Measurements from ENCODE around the gene NFE2L3.
"Not testable (repeated sequence)": the region's sequence is repeated elsewhere in the genome, so short reads cannot be mapped to it uniquely, and the experiment has no call there.

NFE2L3 gene

DNA sequence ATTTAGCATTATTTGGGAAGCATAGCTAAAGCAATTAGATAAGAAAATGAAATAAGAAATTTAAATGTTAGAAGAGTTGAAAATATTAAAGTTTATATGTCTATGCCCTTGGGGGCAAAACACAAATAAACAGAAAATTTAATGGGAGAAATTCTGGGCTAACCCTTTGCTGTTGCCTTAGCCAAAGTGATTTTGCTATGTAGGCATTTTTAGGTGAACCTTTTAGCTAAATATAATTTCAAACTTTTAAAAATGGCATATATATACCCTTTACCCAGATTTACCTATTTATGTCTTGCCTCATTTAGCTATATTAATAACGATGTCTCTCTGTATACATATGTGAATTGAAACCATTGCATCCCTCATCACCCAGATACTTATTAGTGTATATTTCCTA lies 20.1 kb downstream of the NFE2L3 start:
- no peak overlapping the region for H3K9ac ChIP-seq (ENCODE audit: low read depth, low read length)
- no peaks in the 10 kb centered on the region for H4K20me1 ChIP-seq (ENCODE audit: insufficient read depth, low read length)
- no peak overlapping the region for H3K4me3 ChIP-seq (ENCODE audit: low read depth in 1 of 2, low read length in 2 of 2)
- H3K36me3 ChIP-seq (ENCODE audit: insufficient read depth, low read length), result no peaks in the 10 kb centered on the region
- no peak overlapping the region for H3K27ac ChIP-seq (ENCODE audit: low read length)
- TF ChIP-seq EZH2 (IDR thresholded peaks at IDR 0.05; ENCODE audit: borderline replicate concordance, low read depth, low read length, severe bottlenecking), result no peak
- TF ChIP-seq, protein P1, sequence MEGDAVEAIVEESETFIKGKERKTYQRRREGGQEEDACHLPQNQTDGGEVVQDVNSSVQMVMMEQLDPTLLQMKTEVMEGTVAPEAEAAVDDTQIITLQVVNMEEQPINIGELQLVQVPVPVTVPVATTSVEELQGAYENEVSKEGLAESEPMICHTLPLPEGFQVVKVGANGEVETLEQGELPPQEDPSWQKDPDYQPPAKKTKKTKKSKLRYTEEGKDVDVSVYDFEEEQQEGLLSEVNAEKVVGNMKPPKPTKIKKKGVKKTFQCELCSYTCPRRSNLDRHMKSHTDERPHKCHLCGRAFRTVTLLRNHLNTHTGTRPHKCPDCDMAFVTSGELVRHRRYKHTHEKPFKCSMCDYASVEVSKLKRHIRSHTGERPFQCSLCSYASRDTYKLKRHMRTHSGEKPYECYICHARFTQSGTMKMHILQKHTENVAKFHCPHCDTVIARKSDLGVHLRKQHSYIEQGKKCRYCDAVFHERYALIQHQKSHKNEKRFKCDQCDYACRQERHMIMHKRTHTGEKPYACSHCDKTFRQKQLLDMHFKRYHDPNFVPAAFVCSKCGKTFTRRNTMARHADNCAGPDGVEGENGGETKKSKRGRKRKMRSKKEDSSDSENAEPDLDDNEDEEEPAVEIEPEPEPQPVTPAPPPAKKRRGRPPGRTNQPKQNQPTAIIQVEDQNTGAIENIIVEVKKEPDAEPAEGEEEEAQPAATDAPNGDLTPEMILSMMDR (IDR thresholded peaks at IDR 0.05; ENCODE audit: borderline replicate concordance, extremely low read depth, low read length, poor library complexity, severe bottlenecking), result no peak
- H2AFZ ChIP-seq (ENCODE audit: low read depth, low read length), result no peak overlapping the region
- no peaks in the 10 kb centered on the region for H3K4me1 ChIP-seq (ENCODE audit: insufficient read depth, low read length)
- no peak overlapping the region for H3K4me2 ChIP-seq (ENCODE audit: insufficient read depth, low read length)
- ATAC-seq (ENCODE audit: insufficient read depth, low read depth) (no peak), DNase-seq (no peak)
- no peaks in the 10 kb centered on the region for H3K27me3 ChIP-seq (ENCODE audit: insufficient read depth, low read length, poor library complexity)
- no peaks in the 10 kb centered on the region for H3K9me3 ChIP-seq (ENCODE audit: insufficient read depth, low read length, severe bottlenecking)
- H3K79me2 ChIP-seq (ENCODE audit: insufficient read depth, low read length), result no peaks in the 10 kb centered on the region

DNA sequence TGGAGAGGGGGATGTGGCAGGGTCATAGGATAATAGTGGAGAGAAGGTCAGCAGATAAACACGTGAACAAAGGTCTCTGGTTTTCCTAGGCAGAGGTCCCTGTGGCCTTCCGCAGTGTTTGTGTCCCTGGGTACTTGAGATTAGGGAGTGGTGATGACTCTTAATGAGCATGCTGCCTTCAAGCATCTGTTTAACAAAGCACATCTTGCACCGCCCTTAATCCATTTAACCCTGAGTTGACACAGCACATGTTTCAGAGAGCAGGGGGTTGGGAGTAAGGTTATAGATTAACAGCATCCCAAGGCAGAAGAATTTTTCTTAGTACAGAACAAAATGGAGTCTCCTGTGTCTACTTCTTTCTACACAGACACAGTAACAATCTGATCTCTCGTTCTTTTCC lies 23.9 kb downstream of the NFE2L3 start:
- not testable (repeated sequence) for ATAC-seq (ENCODE audit: insufficient read depth, low read depth); H3K27ac ChIP-seq (ENCODE audit: low read length); H3K27me3 ChIP-seq (ENCODE audit: insufficient read depth, low read length, poor library complexity); H3K4me2 ChIP-seq (ENCODE audit: insufficient read depth, low read length); H4K20me1 ChIP-seq (ENCODE audit: insufficient read depth, low read length); H3K4me1 ChIP-seq (ENCODE audit: insufficient read depth, low read length); H3K9ac ChIP-seq (ENCODE audit: low read depth, low read length); H3K9me3 ChIP-seq (ENCODE audit: insufficient read depth, low read length, severe bottlenecking); H2AFZ ChIP-seq (ENCODE audit: low read depth, low read length); DNase-seq; H3K4me3 ChIP-seq (ENCODE audit: low read depth in 1 of 2, low read length in 2 of 2); H3K79me2 ChIP-seq (ENCODE audit: insufficient read depth, low read length); H3K36me3 ChIP-seq (ENCODE audit: insufficient read depth, low read length)

DNA sequence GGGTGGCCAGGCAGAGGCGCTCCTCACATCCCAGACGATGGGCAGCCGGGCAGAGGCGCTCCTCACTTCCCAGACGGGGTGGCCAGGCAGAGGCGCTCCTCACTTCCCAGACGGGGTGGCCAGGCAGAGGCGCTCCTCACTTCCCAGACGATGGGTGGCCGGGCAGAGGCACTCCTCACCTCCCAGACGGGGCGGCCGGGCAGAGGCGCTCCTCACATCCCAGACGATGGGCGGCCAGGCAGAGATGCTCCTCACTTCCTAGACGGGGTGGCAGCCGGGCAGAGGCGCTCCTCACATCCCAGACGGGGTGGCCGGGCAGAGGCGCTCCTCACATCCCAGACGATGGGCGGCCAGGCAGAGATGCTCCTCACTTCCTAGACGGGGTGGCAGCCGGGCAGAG lies 24.7 kb downstream of the NFE2L3 start:
- not testable (repeated sequence) for H3K27ac ChIP-seq (ENCODE audit: low read length); H3K4me1 ChIP-seq (ENCODE audit: insufficient read depth, low read length); H3K9ac ChIP-seq (ENCODE audit: low read depth, low read length); H2AFZ ChIP-seq (ENCODE audit: low read depth, low read length); H3K27me3 ChIP-seq (ENCODE audit: insufficient read depth, low read length, poor library complexity); H3K4me2 ChIP-seq (ENCODE audit: insufficient read depth, low read length); ATAC-seq (ENCODE audit: insufficient read depth, low read depth); H3K36me3 ChIP-seq (ENCODE audit: insufficient read depth, low read length); H4K20me1 ChIP-seq (ENCODE audit: insufficient read depth, low read length); H3K9me3 ChIP-seq (ENCODE audit: insufficient read depth, low read length, severe bottlenecking); DNase-seq; H3K79me2 ChIP-seq (ENCODE audit: insufficient read depth, low read length); H3K4me3 ChIP-seq (ENCODE audit: low read depth in 1 of 2, low read length in 2 of 2)

DNA sequence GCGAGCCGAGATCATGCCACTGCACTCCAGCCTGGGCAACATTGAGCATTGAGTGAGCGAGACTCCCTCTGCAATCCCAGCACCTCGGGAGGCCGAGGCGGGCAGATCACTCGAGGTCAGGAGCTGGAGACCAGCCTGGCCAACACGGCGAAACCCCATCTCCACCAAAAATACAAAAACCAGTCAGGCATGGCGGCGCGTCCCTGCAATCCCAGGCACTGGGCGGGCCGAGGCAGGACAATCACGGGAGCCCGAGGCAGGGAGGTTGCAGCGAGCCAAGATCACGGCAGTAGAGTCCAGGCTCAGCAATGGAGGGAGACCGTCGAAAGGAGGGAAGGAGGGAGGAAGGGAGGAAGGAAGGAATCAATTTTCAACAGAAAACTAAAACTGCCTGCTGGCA lies 25.3 kb downstream of the NFE2L3 start:
- not testable (repeated sequence) for H3K9me3 ChIP-seq (ENCODE audit: insufficient read depth, low read length, severe bottlenecking); H3K4me1 ChIP-seq (ENCODE audit: insufficient read depth, low read length); DNase-seq; H3K79me2 ChIP-seq (ENCODE audit: insufficient read depth, low read length); ATAC-seq (ENCODE audit: insufficient read depth, low read depth); H3K4me2 ChIP-seq (ENCODE audit: insufficient read depth, low read length); H3K36me3 ChIP-seq (ENCODE audit: insufficient read depth, low read length); H3K4me3 ChIP-seq (ENCODE audit: low read depth in 1 of 2, low read length in 2 of 2); H3K27me3 ChIP-seq (ENCODE audit: insufficient read depth, low read length, poor library complexity); H3K27ac ChIP-seq (ENCODE audit: low read length); H4K20me1 ChIP-seq (ENCODE audit: insufficient read depth, low read length); H3K9ac ChIP-seq (ENCODE audit: low read depth, low read length); H2AFZ ChIP-seq (ENCODE audit: low read depth, low read length)

DNA sequence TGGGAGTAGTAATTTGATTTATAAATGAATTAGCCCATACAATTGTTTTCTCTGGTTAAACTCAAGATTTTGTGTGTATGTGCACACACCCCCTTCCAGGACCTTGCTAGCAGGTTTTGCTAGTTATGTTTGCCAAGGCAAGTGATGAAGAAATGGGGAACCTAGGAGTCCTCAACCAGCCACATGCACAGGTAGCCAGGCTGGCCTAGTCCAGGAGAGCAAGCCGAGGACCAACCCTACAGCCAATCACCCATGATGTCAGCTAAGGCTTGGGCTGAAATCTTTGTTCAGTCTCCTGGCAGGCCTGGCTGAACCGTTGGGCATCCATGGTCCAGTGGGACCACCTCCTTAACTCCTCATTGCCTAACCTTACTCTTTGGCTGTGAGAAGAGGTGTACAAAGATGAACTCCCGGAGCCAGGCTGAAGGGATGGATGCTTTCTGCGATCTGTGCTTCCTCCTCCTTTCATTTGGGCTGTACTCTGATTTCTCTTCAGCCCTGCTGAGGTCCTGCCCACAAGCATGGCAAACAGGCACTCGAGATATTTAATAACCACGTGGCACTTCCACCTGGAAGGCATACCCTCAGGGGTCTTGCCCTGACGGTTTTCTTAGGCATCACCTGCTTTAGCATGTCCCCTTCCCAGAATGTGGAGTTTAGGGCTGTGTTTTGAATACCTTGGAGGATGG lies 26.4 kb downstream of the NFE2L3 start:
- no peaks in the 10 kb centered on the region for H3K27me3 ChIP-seq (ENCODE audit: insufficient read depth, low read length, poor library complexity)
- no peak overlapping the region for H3K4me3 ChIP-seq (ENCODE audit: low read depth in 1 of 2, low read length in 2 of 2)
- no peak overlapping the region for H3K27ac ChIP-seq (ENCODE audit: low read length)
- ATAC-seq (ENCODE audit: insufficient read depth, low read depth) (no peak), DNase-seq (no peak)
- H3K36me3 ChIP-seq (ENCODE audit: insufficient read depth, low read length), result no peaks in the 10 kb centered on the region
- H3K9me3 ChIP-seq (ENCODE audit: insufficient read depth, low read length, severe bottlenecking), result no peaks in the 10 kb centered on the region
- no peak overlapping the region for H3K9ac ChIP-seq (ENCODE audit: low read depth, low read length)
- H3K4me2 ChIP-seq (ENCODE audit: insufficient read depth, low read length), result no peak overlapping the region
- H3K79me2 ChIP-seq (ENCODE audit: insufficient read depth, low read length), result no peaks in the 10 kb centered on the region
- H4K20me1 ChIP-seq (ENCODE audit: insufficient read depth, low read length), result no peaks in the 10 kb centered on the region; the same call in 1 of the 2 replicates
- H2AFZ ChIP-seq (ENCODE audit: low read depth, low read length), result no peak overlapping the region
- H3K4me1 ChIP-seq (ENCODE audit: insufficient read depth, low read length), result no peaks in the 10 kb centered on the region
- no peak for TF ChIP-seq EZH2 (IDR thresholded peaks at IDR 0.05; ENCODE audit: borderline replicate concordance, low read depth, low read length, severe bottlenecking)
- TF ChIP-seq, protein P1 (IDR thresholded peaks at IDR 0.05; ENCODE audit: borderline replicate concordance, extremely low read depth, low read length, poor library complexity, severe bottlenecking), result no peak

Measured in DND-41 (cell line).